T-helper 17 cell (primary cell): Measurements from ENCODE around the gene RPS5. TPM values are rescaled to one million over a fixed set of nuclear protein-coding genes. Genes with fewer than 3 reads are reported as not detected.
"Not testable (repeated sequence)": the region's sequence is repeated elsewhere in the genome, so short reads cannot be mapped to it uniquely, and the experiment has no call there.

ENCODE experiments used
- ATAC-seq: fragments of 150-1000 bp; cut with Tn5 transposase; 2 replicates; pipeline ENCODE4 v1.10.0; 2021; ENCODE audit warnings: mild to moderate bottlenecking, moderate library complexity
- DNase-seq, 3 donors: peaks; one replicate each; pipeline versions ENCODE4 v3.0.0 to v3.0.0-alpha.2; 2020 to 2021
- H3K9me3 ChIP-seq: one replicate; pipeline ENCODE4 v1.7.0; 2013; ENCODE audit warnings: low read length, mild to moderate bottlenecking; ENCODE audit not compliant: control insufficient read depth, poor library complexity, severe bottlenecking
- H3K27ac Mint-ChIP-seq: one replicate; pipeline ENCODE4 v1.8.0; 2022; ENCODE audit warnings: mild to moderate bottlenecking, moderate library complexity, mixed read lengths
- H3K27me3 Mint-ChIP-seq: one replicate; pipeline ENCODE4 v1.8.0; 2022; ENCODE audit warnings: mixed read lengths
- H3K36me3 Mint-ChIP-seq: one replicate; pipeline ENCODE4 v1.8.0; 2022; ENCODE audit warnings: low read depth, mixed read lengths
- H3K4me1 Mint-ChIP-seq: one replicate; pipeline ENCODE4 v1.8.0; 2022; ENCODE audit warnings: mild to moderate bottlenecking, mixed read lengths
- H3K4me3 Mint-ChIP-seq: one replicate; pipeline ENCODE4 v1.8.0; 2022; ENCODE audit warnings: mild to moderate bottlenecking, moderate library complexity, mixed read lengths
- total RNA-seq, 4 donors: library from RNA in 2 of 4; stranded (reverse) in 2 of 4; gene quantifications; one replicate each; pipeline ENCODE4 v1.2.3 and lab custom pipeline; 2022 to 2026

The RPS5 gene
- total RNA-seq, 2 donors from 2014 or later = 1,065 to 1,239 TPM

DNA sequence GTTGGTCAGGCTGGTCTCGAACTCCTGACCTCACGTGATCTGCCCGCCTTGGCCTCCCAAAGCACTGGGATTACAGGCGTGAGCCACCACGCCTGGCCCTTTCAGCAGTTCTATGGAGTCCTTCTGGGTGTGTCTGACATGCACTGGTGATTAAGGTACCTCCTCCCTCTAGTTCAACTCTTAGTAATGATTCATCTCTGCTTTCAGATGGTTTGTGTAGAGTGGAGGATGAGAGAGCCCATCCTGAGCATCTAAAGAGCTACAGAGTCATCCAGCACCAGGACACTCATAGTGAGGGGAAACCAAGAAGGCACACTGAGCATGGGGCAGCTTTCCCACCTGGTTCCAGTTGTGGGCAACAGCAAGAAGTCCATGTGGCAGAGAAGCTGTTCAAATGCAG lies 29.5 kb downstream of the RPS5 start:
- Mint-ChIP-seq H3K27ac (no peak overlapping the region), H3K36me3 (peaks cover 12% of the 10 kb centered on the region), H3K27me3 (no peaks in the 10 kb centered on the region), H3K4me1 (peaks cover 2% of the 10 kb centered on the region), H3K4me3 (no peak overlapping the region)
- no peak for ATAC-seq
- no peaks in the 10 kb centered on the region for H3K9me3 ChIP-seq
- no peak for DNase-seq

DNA sequence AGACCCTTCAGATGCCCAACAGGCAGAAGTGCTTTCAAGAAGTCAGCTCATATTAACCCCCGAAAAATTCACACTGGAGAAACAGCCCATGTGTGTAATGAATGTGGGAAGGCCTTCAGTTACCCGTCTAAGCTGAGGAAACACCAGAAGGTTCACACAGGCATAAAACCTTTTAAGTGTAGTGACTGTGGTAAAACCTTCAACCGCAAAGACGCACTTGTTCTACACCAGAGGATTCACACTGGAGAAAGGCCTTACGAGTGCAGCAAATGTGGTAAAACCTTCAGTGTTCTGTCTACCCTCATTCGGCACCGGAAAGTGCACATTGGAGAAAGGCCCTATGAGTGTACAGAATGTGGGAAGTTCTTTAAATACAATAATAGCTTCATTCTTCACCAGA lies 30.0 kb downstream of the RPS5 start:
- peaks cover 12% of the 10 kb centered on the region for H3K36me3 Mint-ChIP-seq
- no peak for DNase-seq

DNA sequence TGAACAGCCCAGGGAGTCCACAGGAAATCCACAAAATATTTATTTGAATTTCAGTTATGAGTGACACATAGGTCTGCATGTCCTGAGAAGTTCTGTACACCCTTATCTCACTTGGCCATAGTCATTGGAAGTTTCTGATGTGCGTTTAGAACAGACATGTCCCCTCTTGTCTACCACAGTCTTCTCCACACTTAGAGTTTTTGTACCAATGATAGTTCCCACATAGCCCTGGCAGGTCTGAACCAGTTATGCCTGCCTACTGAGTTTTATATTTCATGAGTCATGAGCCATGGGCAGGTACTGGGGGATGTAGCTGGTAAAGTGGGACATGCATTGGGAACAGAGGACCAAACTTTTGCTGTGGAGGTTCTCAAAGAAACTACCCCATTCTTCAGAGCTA lies 41.5 kb downstream of the RPS5 start:
- Mint-ChIP-seq H3K27me3 (no peaks in the 10 kb centered on the region), H3K4me1 (no peaks in the 10 kb centered on the region)

More for the DNA sequence above, 30.0 kb downstream of the RPS5 start:
- ATAC-seq = no peak
- no peaks in the 10 kb centered on the region for H3K9me3 ChIP-seq
- Mint-ChIP-seq H3K4me1 (peaks cover 2% of the 10 kb centered on the region), H3K27me3 (no peaks in the 10 kb centered on the region), H3K27ac (no peak overlapping the region), H3K4me3 (no peak overlapping the region)

DNA sequence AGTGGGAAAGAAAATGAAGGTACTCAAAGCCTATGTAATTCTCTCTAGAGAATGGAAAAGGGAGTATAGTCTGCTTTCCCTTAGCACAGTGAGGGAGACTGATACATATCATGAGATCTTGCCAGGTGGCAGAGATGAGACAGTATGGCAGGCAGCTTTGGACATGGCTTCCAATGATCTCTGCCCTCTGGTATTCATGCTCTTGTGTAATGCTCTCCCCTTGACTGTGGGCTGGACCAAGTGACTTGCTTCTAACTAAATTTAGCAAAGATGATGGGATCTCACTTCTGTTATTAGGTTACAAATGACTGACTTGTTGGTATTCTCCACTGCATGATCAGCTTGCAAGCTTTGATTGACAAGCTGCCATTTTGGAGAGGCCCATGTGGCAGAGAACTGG lies 42.7 kb downstream of the RPS5 start:
- no peak for ATAC-seq
- H3K36me3 Mint-ChIP-seq = no peaks in the 10 kb centered on the region
- H3K4me3 Mint-ChIP-seq = no peak overlapping the region
- no peaks in the 10 kb centered on the region for H3K4me1 Mint-ChIP-seq
- DNase-seq = no peak
- no peak overlapping the region for H3K27ac Mint-ChIP-seq
- no peaks in the 10 kb centered on the region for H3K27me3 Mint-ChIP-seq
- peaks cover 22% of the 10 kb centered on the region for H3K9me3 ChIP-seq

More for the DNA sequence above, 41.5 kb downstream of the RPS5 start:
- ATAC-seq (no peak), DNase-seq (no peak)
- Mint-ChIP-seq H3K27ac (no peak overlapping the region), H3K4me3 (no peak overlapping the region), H3K36me3 (no peaks in the 10 kb centered on the region)
- peaks cover 14% of the 10 kb centered on the region for H3K9me3 ChIP-seq

DNA sequence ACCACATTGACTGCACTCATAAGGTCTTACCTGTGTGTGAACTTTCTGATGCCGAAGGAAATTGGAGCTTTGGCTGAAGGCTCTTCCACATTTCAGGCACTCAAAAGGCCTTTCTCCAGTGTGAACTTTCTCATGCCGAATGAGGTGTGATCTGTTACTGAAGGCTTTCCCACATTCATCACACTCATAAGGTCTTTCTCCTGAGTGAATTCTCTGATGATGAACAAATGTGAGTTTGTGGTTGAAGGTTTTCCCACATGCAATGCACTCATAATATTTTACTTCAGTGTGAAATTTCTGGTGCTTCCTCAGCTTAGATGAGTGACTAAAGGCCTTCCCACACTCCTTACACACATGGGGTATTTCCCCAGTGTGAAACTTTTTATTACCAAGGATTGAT lies 47.1 kb downstream of the RPS5 start:
- no peak overlapping the region for H3K4me3 Mint-ChIP-seq

DNA sequence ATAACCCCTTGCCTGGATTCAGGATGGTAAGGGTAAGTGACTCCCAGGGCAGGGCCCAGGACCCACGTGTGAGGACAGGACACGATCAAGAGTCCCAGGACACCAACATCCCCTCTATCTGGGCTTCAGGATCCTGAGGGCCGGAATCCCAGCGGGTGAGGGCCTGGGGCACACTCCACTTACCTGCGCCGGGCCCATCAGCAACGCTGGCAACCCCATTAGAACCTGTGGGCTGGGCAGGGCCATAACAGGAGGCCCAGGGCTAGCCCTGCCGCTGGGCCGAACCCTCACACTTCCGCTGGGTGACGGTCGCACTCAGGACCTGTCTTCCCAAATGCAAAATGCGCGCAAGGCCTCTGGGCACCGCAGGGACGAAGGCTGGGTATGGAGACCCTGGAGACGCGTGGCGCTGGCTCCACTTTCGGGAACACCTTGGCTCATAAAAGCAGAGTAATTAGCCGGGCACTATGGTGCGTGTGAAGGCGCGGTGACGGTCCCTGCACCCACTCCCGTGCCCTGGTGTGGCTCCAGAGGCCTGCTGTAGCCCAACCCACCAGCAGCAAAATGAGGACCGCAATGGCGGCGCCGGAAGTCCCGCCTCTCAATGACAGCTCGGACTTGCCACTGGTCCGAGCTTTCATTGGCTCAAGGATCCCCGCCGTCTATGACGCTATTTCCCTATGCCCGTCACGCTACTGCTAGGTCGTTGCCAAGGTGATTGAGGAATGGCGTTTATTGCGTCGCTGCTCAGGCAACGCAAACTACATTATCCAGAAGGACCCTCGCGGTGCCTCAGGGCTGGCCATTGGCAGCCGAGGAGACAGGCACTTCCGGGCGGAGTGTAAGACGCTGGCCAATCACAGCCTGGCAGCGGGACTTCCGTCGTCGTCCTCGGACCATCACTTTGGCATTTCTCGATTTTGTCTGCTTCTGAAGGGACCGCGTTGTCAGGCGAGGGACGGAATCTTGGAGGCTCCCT lies 52.8 kb downstream of the RPS5 start, which contains the start of gene ZNF132:
Gene ZNF132 (minus strand): TSS at position 578 of the 979 bp plus-strand sequence. CDS start 332 bp downstream, at position 246.
- peaks cover 2% of the 10 kb centered on the region for H3K4me1 Mint-ChIP-seq
- ATAC-seq (peak; percentile 97), DNase-seq (peak; percentile 85 to 90 (median 88))
- peak within 1 kb of the TSS; percentile 84 for H3K4me3 Mint-ChIP-seq
- H3K27me3 Mint-ChIP-seq = no peaks in the 10 kb centered on the region
- peak within 1 kb of the TSS; percentile 94 for H3K27ac Mint-ChIP-seq
- H3K9me3 ChIP-seq = peaks cover 11% of the 10 kb centered on the region
- H3K36me3 Mint-ChIP-seq = no peaks in the 10 kb centered on the region

More for the DNA sequence above, 47.1 kb downstream of the RPS5 start:
- ATAC-seq = no peak
- no peaks in the 10 kb centered on the region for H3K4me1 Mint-ChIP-seq
- no peaks in the 10 kb centered on the region for H3K36me3 Mint-ChIP-seq
- no peaks in the 10 kb centered on the region for H3K27me3 Mint-ChIP-seq
- no peak for DNase-seq
- H3K9me3 ChIP-seq = peaks cover 30% of the 10 kb centered on the region
- H3K27ac Mint-ChIP-seq = no peak overlapping the region

DNA sequence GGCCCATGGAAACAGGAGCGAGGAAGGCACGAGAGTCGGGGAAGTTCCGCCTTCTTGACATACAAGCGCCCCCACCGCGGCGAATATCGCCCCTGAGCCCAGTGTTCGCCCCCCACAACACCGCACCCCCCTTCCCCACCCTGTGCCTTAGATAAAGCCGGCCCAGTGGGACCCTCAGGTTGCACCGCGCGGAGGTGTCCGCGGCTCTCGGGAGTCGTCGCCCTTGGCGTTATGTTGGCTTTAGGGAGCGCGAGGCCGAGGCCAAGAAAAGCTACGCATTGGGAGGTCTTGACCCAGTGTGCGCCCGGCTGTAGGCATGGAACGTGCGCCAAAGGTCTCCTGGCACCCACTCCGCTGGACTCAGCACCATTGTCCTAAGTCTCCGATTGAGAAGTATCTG lies 53.5 kb downstream of the RPS5 start:
- no peaks in the 10 kb centered on the region for H3K27me3 Mint-ChIP-seq
- H3K36me3 Mint-ChIP-seq = no peaks in the 10 kb centered on the region
- peak overlapping the region; percentile 94 for H3K27ac Mint-ChIP-seq
- peaks cover 2% of the 10 kb centered on the region for H3K4me1 Mint-ChIP-seq
- DNase-seq = peak in 1 of 3 donors; percentile 5
- H3K4me3 Mint-ChIP-seq = peak overlapping the region; percentile 84
- no peak for ATAC-seq
- H3K9me3 ChIP-seq = peaks cover 9% of the 10 kb centered on the region

DNA sequence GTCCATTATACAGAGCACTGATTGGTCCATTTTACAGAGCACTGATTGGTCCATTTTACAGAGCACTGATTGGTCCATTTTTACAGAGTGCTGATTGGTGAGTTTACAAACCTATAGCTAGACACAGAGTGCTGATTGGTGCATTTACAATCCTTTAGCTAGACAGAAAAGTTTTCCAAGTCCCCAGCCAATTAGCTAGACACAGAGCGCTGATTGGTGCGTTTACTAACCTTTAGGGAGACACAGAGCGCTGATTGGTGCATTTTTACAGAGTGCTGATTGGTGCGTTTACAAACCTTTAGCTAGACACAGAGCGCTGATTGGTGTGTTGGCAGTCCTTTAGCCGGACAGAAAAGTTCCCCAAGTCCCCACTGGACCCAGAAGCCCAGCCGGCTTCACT lies 55.9 kb downstream of the RPS5 start:
- not testable (repeated sequence) for ATAC-seq, H3K27ac Mint-ChIP-seq, H3K27me3 Mint-ChIP-seq, H3K36me3 Mint-ChIP-seq, H3K4me1 Mint-ChIP-seq, DNase-seq, H3K9me3 ChIP-seq, H3K4me3 Mint-ChIP-seq

Other genes with a start within 250 kb of the RPS5 start
- gene ZNF329, start 236.5 kb upstream of the RPS5 start, total RNA-seq = 10 to 100 TPM; 10.8 to 12.5 TPM
- 10 to 100 TPM; 30.4 to 41.0 TPM for gene ZNF274, start 204.2 kb upstream of the RPS5 start, total RNA-seq
- gene ZNF544, start 158.4 kb upstream of the RPS5 start, total RNA-seq = 10 to 100 TPM; 13.4 to 15.0 TPM
- gene ZNF8, start 108.3 kb upstream of the RPS5 start, total RNA-seq = 1 to 10 TPM; 5.6 to 6.6 TPM
- 100 to 1,000 TPM; 108 to 110 TPM for gene ERVK3-1, start 81.9 kb upstream of the RPS5 start, total RNA-seq
- gene ZSCAN22, start 60.3 kb upstream of the RPS5 start, total RNA-seq = 1 to 10 TPM; 1.5 to 1.7 TPM
- gene A1BG, start 33.8 kb upstream of the RPS5 start, total RNA-seq = 10 to 100 TPM; 16.0 to 21.7 TPM
- 1 to 10 TPM in 1 of 2 donors, under 1 TPM in 1; 0.55 to 1.6 TPM for gene ZNF497, start 24.5 kb upstream of the RPS5 start, total RNA-seq
- gene ZNF837, start 6.2 kb upstream of the RPS5 start, total RNA-seq = 1 to 10 TPM; 1.2 to 1.6 TPM
- gene RNF225, start 8.4 kb downstream of the RPS5 start, total RNA-seq = not detected
- gene ZNF584, start 21.4 kb downstream of the RPS5 start, total RNA-seq = 1 to 10 TPM; 3.0 to 5.4 TPM
- gene ZNF132, start 52.9 kb downstream of the RPS5 start, total RNA-seq = 1 to 10 TPM in 1 of 2 donors, under 1 TPM in 1; 0.76 to 1.7 TPM
- gene ZNF324B, start 64.4 kb downstream of the RPS5 start, total RNA-seq = 10 to 100 TPM in 1 of 2 donors, 1 to 10 TPM in 1; 8.6 to 12.6 TPM
- 10 to 100 TPM; 21.0 to 35.2 TPM for gene ZNF324, start 79.8 kb downstream of the RPS5 start, total RNA-seq
- gene ZNF446, start 89.1 kb downstream of the RPS5 start, total RNA-seq = 10 to 100 TPM; 13.9 to 17.3 TPM
- gene SLC27A5, start 124.7 kb downstream of the RPS5 start, total RNA-seq = 1 to 10 TPM; 6.6 to 7.7 TPM
- gene ZBTB45, start 132.5 kb downstream of the RPS5 start, total RNA-seq = 1 to 10 TPM; 7.0 to 8.2 TPM
- 100 to 1,000 TPM; 427 to 525 TPM for gene TRIM28, start 156.8 kb downstream of the RPS5 start, total RNA-seq
- gene CHMP2A, start 167.8 kb downstream of the RPS5 start, total RNA-seq = 10 to 100 TPM; 74.8 to 88.8 TPM
- gene UBE2M, start 171.3 kb downstream of the RPS5 start, total RNA-seq = 10 to 100 TPM; 36.1 to 63.5 TPM
- gene MZF1, start 186.1 kb downstream of the RPS5 start, total RNA-seq = 10 to 100 TPM; 29.9 to 34.0 TPM